Endometrial microvascular endothelial cells (primary cell): ENCODE results near the gene RTKN2. TPM values are rescaled to one million over a fixed set of nuclear protein-coding genes. Genes with fewer than 3 reads are reported as not detected.

ENCODE experiments used
- in situ Hi-C: cut with HindIII; loops from 2 replicates; pipeline ENCODE4 v1.10.0; 2017; ENCODE audit warnings: low sequenced_read_pairs, low pct_unique_long_range_greater_than_20kb; ENCODE audit errors: inconsistent ontology term
- total RNA-seq: library from RNA; depleted of rRNA; stranded (reverse); fragments of >200 nt; gene quantifications from one replicate; pipeline ENCODE4 v1.2.3, GENCODE V29; 2015; ENCODE audit errors: inconsistent ontology term

The RTKN2 gene
- total RNA-seq, 1 donor from 2014 or later: 0.37 TPM

DNA sequence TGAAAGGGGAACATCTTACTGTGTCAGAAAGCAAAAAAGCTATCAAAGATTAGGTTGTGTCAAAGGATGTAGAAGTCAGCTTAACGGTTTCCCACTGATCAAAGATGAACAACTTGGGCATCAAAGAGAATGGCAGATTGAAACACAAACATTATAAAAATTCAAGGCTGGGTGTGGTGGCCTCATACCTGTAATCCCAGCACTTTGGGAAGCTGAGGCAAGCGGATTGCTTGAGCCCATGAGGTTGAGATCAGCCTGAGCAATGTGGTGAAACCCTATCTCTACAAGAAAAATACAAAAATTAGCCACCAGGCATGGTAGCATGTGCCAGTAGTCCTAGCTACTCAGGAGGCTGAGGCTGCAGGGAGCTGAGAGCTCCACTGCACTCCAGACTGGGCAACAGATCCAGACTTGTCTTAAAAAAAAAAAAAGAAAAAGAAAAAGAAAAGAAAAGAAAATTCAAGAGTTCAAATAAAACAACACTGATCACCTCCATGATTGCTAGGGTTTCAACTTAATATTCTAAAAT, 34.5 kb downstream of the RTKN2 start:
- in situ Hi-C loops: no loop called here

DNA sequence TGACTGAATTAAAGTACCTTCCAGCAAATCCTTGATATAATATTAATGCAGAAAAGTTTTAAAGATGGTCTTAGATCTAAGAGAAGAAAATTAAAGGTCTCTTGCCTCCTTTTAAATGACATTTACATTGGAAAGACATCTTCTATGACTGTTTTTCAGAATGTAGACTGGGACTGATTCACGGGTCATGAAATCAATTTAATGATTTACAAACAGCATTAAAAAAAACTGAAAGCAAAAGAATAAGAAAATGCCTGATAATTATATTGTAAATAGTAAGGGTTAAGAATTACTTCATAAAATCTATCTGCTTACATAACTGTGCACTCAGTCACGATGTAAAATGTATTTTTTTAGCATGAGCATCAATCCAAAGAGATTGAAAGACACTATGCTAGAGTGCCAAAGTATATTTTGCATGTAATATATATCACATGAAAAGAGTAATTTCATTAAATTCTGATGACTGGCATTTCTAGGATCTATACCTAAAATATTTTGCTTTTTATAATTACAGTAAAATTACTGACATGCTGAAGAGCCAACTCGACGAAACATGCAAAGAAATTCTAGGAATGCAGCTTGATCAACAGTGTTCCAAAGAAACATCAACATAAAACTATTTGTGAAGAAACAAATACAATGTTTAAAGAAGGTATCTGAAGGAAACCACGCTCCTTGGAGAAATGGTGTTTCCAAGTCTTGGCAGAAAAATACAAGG, 35.1 kb downstream of the RTKN2 start:
- in situ Hi-C loops: no loop called here

GRCh38 chr10:62231805-62232204, 36.8 kb downstream of the RTKN2 start:
- in situ Hi-C loops: no loop called here

DNA sequence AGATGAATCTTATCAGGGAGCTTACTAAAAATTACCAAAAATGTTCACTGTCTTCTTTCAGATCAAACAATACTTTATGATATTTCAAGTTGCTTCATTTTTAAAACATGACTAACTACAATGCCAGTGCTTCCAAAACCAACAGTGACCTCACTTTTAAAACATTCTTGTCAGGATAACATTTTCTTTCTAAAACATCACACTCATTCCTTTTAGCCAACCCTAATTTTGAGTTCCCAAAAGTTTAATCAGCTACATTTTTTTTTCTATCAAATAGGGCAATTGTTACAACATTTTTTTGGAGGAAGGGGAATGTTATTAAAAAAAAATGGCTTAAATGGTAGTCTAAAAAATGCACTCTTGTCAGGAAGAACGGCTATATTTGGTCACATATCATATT, 37.3 kb downstream of the RTKN2 start:
- in situ Hi-C loops: no loop called here

- in situ Hi-C loops: no loop called here
Observed at GRCh38 chr10:62230344-62231121, 38.1 kb downstream of the RTKN2 start.

GRCh38 chr10:62225362-62225761, 43.3 kb downstream of the RTKN2 start:
- in situ Hi-C loops: no loop called here

- in situ Hi-C loops: no loop called here
Observed at GRCh38 chr10:62224606-62225005, 44.0 kb downstream of the RTKN2 start.

DNA sequence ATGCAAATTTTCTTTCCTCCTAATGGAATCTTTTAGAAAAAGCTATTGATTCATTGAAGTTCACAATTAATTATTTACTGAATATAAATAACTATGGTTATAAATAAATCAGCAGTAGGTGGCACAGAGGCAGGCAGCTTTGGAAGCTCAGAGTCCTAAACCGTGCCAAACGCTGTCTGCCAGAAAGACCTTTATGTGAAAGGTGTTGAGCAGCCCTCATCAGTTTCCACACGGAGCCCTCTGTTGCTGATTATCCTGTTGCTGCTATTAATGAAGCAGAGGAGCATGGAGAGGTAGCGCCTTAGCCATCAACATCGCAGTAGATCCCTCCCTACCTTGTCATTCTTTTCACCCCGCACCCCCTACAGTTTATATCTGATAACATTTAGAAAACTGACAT, 51.0 kb downstream of the RTKN2 start:
- in situ Hi-C loops: no loop called here

- in situ Hi-C loops: no loop called here
Observed at GRCh38 chr10:62214364-62214874, 54.2 kb downstream of the RTKN2 start.

- in situ Hi-C loops: no loop called here
Observed at GRCh38 chr10:62205750-62206399, 62.8 kb downstream of the RTKN2 start.

- in situ Hi-C loops: no loop called here
Observed at GRCh38 chr10:62199584-62199983, 69.1 kb downstream of the RTKN2 start.

DNA sequence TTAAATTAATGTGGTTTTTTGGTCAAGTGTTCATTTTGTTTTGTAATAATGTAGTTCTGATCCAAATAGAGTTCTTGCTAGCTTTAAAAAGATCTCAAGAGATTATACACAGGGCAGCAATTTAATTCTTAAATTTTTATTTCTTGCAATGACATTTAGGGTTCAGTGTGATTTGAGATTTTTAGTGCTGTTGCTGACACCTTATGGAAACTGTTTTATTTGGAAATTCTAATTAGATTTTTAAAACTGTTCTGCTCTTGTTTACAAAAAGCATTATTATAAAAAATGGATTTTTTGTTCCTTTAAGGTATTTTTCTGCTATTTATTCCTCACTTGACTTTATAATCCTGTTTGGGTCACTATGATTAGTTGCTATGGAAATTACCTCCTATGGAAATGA, 72.1 kb downstream of the RTKN2 start:
- in situ Hi-C loops: no loop called here

DNA sequence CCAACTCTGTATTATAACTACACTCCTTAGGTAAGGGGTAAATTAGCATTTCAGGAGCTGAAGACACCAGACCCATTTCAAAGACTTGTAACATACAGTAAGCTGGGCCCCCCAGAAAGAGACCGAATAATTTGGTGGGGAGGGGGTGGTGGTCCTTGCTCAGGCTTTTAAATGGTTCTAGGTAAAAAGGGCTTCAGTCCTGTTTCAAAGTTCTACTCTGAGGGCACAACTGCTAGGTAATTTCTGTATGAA, 73.0 kb downstream of the RTKN2 start:
- in situ Hi-C loops: no loop called here

- in situ Hi-C loops: no loop called here
Observed at GRCh38 chr10:62194924-62195674, 73.5 kb downstream of the RTKN2 start.

DNA sequence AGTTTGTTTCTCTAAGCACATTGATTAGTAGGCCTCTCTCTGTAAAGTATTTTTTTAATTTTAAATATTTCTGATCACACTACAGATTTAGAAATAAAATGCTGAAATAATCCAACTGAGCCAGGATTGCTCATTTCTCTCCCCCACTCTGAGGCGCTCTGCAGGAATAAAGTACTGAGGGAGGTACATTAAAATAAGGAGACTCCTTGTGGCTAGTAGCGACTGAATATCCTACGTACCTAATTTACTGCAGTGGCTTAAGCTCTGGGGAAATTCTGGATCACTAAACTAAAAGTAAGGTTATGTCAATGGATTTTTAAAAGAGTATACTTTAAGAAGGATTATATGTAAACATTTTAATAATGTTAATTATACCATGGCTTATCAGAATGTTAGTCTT, 75.2 kb downstream of the RTKN2 start:
- in situ Hi-C loops: no loop called here

GRCh38 chr10:62189131-62189530, 79.5 kb downstream of the RTKN2 start:
- in situ Hi-C loops: no loop called here

- in situ Hi-C loops: no loop called here
Observed at GRCh38 chr10:62188021-62188616, 80.5 kb downstream of the RTKN2 start.

DNA sequence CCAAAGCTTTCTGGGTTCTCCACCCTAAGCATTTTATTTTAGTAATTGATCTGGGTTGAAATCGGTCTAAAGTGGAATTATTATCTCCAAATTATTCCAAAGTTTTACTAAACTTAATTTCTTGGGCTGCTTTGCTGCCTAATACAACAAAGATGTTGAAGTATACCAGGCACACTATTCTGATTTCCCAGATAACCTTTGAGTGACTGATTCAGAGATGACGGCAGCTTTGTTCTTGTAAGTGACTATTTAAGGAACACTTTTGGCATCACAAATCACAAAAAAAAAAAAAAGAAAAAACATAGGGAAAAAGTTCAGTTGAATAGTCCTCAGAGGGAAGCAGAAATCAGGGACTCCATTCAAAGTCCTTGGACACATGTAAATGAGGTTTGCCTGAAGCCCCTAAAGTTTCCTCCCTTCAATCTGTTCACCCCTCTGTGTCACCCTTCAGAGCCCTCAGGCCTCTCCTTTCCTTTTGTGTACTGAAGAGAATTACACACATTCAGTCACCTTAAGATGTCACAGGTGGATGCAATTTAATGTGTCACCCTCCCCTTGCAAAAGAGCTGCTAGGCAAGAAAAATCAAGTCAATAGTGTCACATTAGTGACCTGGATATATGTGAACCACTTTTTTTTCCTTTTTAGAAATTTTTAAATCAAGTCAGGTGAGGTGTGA, 81.5 kb downstream of the RTKN2 start:
- in situ Hi-C loops: no loop called here
